ENCODE results near the gene LIMS2.

Gene LIMS2

DNA sequence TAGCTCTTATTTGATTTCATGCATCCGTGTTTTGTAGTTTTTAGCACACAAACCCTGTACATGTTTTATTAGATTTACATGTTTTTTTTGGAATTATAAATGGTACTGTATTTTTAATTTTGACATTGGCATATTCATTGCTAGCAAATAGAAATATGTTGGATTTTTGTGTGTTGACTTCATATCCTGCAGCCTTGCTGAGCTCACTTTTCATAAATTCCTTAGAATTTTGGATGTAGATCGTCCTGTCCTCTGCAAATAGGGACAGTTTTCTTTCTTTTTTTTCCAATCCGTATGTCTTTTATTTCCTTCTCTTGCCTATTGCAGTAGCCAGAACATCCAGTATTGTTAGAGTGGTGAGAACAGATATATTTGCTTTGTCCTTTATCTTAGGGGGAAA, 76.1 kb downstream of the LIMS2 start:
- Histone ChIP-seq H3K14ac (ENCODE audit: low read length) (no peak overlapping the region), H3K4me1 (ENCODE audit: control insufficient read depth in 2 of 2, insufficient read depth in 1 of 2, low read depth in 1 of 2, low read length in 2 of 2) (no peaks in the 10 kb centered on the region), H3K79me1 (ENCODE audit: low read depth, low read length) (no peaks in the 10 kb centered on the region), H2BK5ac (ENCODE audit: low read length) (no peak overlapping the region), H3K23ac (ENCODE audit: low read depth, low read length, poor library complexity) (no peak overlapping the region), H3K4me3 (ENCODE audit: low read length in 2 of 2) (no peak overlapping the region), H3K27me3 (ENCODE audit: control insufficient read depth in 3 of 3, insufficient read depth in 3 of 3, low read depth in 1 of 3, low read length in 3 of 3) (no peaks in the 10 kb centered on the region), H3K36me3 (replicated peaks in 1 of 2; ENCODE audit: control insufficient read depth in 2 of 2, insufficient read depth in 2 of 2, low read length in 2 of 2) (no peaks in the 10 kb centered on the region), H4K8ac (ENCODE audit: low read depth, low read length) (no peak overlapping the region), H2BK12ac (ENCODE audit: low read length) (no peak overlapping the region), H2AFZ (ENCODE audit: low read length) (no peak overlapping the region), H2BK15ac (ENCODE audit: low read length) (no peak overlapping the region), H3K4me2 (ENCODE audit: insufficient read depth, low read length, poor library complexity, severe bottlenecking) (no peak overlapping the region), H3K18ac (ENCODE audit: low read length) (no peak overlapping the region), H4K91ac (ENCODE audit: low read depth, low read length, poor library complexity) (no peak overlapping the region), H3K27ac (replicated peaks; ENCODE audit: low read length) (no peak overlapping the region), H2BK120ac (ENCODE audit: low read depth, low read length) (no peak overlapping the region), H3K9me3 (replicated peaks in 1 of 2; ENCODE audit: control insufficient read depth in 2 of 2, insufficient read depth in 1 of 2, low read depth in 1 of 2, low read length in 2 of 2) (peaks cover 3 to 4% of the 10 kb centered on the region in 2 donors), H2AK5ac (ENCODE audit: low read depth, low read length) (no peak overlapping the region), H3K9ac (ENCODE audit: low read depth, low read length, poor library complexity) (no peak overlapping the region), H3K4ac (ENCODE audit: low read length) (no peak overlapping the region)
- no CpG with 5 or more reads among the region's 3 CpGs for WGBS, 2 donors (ENCODE audit: extremely low coverage in 2 of 2, insufficient read length in 2 of 2, insufficient replicate concordance in 1 of 2)
- DNase-seq (ENCODE audit: low spot score) = no peak

DNA sequence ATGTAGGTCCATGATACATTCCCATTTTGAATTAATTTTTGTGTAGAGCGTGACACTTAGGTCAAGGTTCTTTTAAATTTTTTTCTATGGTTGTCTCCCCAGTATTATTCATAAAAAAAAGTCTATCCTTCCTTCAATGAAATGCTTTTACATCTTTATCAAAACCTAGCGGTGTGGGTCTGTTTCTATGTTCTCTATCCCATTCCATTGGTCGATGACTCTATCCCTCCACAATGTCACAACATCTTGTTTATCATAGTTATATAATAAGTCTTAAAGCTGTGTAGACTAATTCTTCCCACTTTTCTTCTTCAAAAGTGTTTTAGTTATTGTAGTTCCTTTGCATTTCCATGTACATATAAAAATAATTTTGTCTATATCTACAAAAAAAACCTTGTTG, 76.6 kb downstream of the LIMS2 start:
- H3K36me3 ChIP-seq (replicated peaks in 1 of 2; ENCODE audit: control insufficient read depth in 2 of 2, insufficient read depth in 2 of 2, low read length in 2 of 2) = no peaks in the 10 kb centered on the region
- no peak overlapping the region for H2BK5ac ChIP-seq (ENCODE audit: low read length)
- no peak overlapping the region for H2BK12ac ChIP-seq (ENCODE audit: low read length)
- no peaks in the 10 kb centered on the region for H3K4me1 ChIP-seq (ENCODE audit: control insufficient read depth in 2 of 2, insufficient read depth in 1 of 2, low read depth in 1 of 2, low read length in 2 of 2)
- no peak overlapping the region for H4K8ac ChIP-seq (ENCODE audit: low read depth, low read length)
- no peak overlapping the region for H3K4me3 ChIP-seq (ENCODE audit: low read length in 2 of 2)
- no peaks in the 10 kb centered on the region for H3K27me3 ChIP-seq (ENCODE audit: control insufficient read depth in 3 of 3, insufficient read depth in 3 of 3, low read depth in 1 of 3, low read length in 3 of 3)
- no peaks in the 10 kb centered on the region for H3K79me1 ChIP-seq (ENCODE audit: low read depth, low read length)
- peaks cover 3 to 4% of the 10 kb centered on the region in 2 donors for H3K9me3 ChIP-seq (replicated peaks in 1 of 2; ENCODE audit: control insufficient read depth in 2 of 2, insufficient read depth in 1 of 2, low read depth in 1 of 2, low read length in 2 of 2)
- H4K91ac ChIP-seq (ENCODE audit: low read depth, low read length, poor library complexity) = no peak overlapping the region
- H3K4ac ChIP-seq (ENCODE audit: low read length) = no peak overlapping the region
- no peak overlapping the region for H3K27ac ChIP-seq (replicated peaks; ENCODE audit: low read length)
- DNase-seq (ENCODE audit: low spot score) = no peak
- H3K4me2 ChIP-seq (ENCODE audit: insufficient read depth, low read length, poor library complexity, severe bottlenecking) = no peak overlapping the region
- H3K14ac ChIP-seq (ENCODE audit: low read length) = no peak overlapping the region
- H2BK15ac ChIP-seq (ENCODE audit: low read length) = no peak overlapping the region
- no peak overlapping the region for H3K18ac ChIP-seq (ENCODE audit: low read length)
- H2AFZ ChIP-seq (ENCODE audit: low read length) = no peak overlapping the region
- no peak overlapping the region for H2BK120ac ChIP-seq (ENCODE audit: low read depth, low read length)
- H2AK5ac ChIP-seq (ENCODE audit: low read depth, low read length) = no peak overlapping the region
- no CpG with 5 or more reads among the region's 3 CpGs for WGBS, 2 donors (ENCODE audit: extremely low coverage in 2 of 2, insufficient read length in 2 of 2, insufficient replicate concordance in 1 of 2)
- H3K9ac ChIP-seq (ENCODE audit: low read depth, low read length, poor library complexity) = no peak overlapping the region
- no peak overlapping the region for H3K23ac ChIP-seq (ENCODE audit: low read depth, low read length, poor library complexity)

GRCh38 chr2:127597984-127598380, 77.3 kb downstream of the LIMS2 start:
- H3K4me2 ChIP-seq (ENCODE audit: insufficient read depth, low read length, poor library complexity, severe bottlenecking) = no peak overlapping the region
- no peak overlapping the region for H3K18ac ChIP-seq (ENCODE audit: low read length)
- H3K4me1 ChIP-seq (ENCODE audit: control insufficient read depth in 2 of 2, insufficient read depth in 1 of 2, low read depth in 1 of 2, low read length in 2 of 2) = no peaks in the 10 kb centered on the region
- no peak overlapping the region for H3K23ac ChIP-seq (ENCODE audit: low read depth, low read length, poor library complexity)
- no peaks in the 10 kb centered on the region for H3K36me3 ChIP-seq (replicated peaks in 1 of 2; ENCODE audit: control insufficient read depth in 2 of 2, insufficient read depth in 2 of 2, low read length in 2 of 2)
- H2BK15ac ChIP-seq (ENCODE audit: low read length) = no peak overlapping the region
- no peak overlapping the region for H3K27ac ChIP-seq (replicated peaks; ENCODE audit: low read length)
- H3K27me3 ChIP-seq (ENCODE audit: control insufficient read depth in 3 of 3, insufficient read depth in 3 of 3, low read depth in 1 of 3, low read length in 3 of 3) = no peaks in the 10 kb centered on the region
- H3K4ac ChIP-seq (ENCODE audit: low read length) = peak overlapping the region; percentile 84
- H3K14ac ChIP-seq (ENCODE audit: low read length) = no peak overlapping the region
- no peak overlapping the region for H2BK5ac ChIP-seq (ENCODE audit: low read length)
- no peak overlapping the region for H2AFZ ChIP-seq (ENCODE audit: low read length)
- no peak overlapping the region for H4K8ac ChIP-seq (ENCODE audit: low read depth, low read length)
- H4K91ac ChIP-seq (ENCODE audit: low read depth, low read length, poor library complexity) = no peak overlapping the region
- no peaks in the 10 kb centered on the region for H3K79me1 ChIP-seq (ENCODE audit: low read depth, low read length)
- no CpG with 5 or more reads among the region's 4 CpGs for WGBS, 2 donors (ENCODE audit: extremely low coverage in 2 of 2, insufficient read length in 2 of 2, insufficient replicate concordance in 1 of 2)
- DNase-seq (ENCODE audit: low spot score) = no peak
- no peak overlapping the region for H3K4me3 ChIP-seq (ENCODE audit: low read length in 2 of 2)
- H3K9me3 ChIP-seq (replicated peaks in 1 of 2; ENCODE audit: control insufficient read depth in 2 of 2, insufficient read depth in 1 of 2, low read depth in 1 of 2, low read length in 2 of 2) = peaks cover 3 to 4% of the 10 kb centered on the region in 2 donors
- no peak overlapping the region for H2BK120ac ChIP-seq (ENCODE audit: low read depth, low read length)
- no peak overlapping the region for H3K9ac ChIP-seq (ENCODE audit: low read depth, low read length, poor library complexity)
- no peak overlapping the region for H2AK5ac ChIP-seq (ENCODE audit: low read depth, low read length)
- H2BK12ac ChIP-seq (ENCODE audit: low read length) = no peak overlapping the region

- no CpG with 5 or more reads among the region's 17 CpGs for WGBS, 2 donors (ENCODE audit: extremely low coverage in 2 of 2, insufficient read length in 2 of 2, insufficient replicate concordance in 1 of 2)
These were observed 78.0 kb downstream of the LIMS2 start for GRCh38 chr2:127597046-127597983.

More at GRCh38 chr2:127597046-127597983, 78.0 kb downstream of the LIMS2 start:
- no peaks in the 10 kb centered on the region for H3K36me3 ChIP-seq (replicated peaks in 1 of 2; ENCODE audit: control insufficient read depth in 2 of 2, insufficient read depth in 2 of 2, low read length in 2 of 2)
- H3K4me3 ChIP-seq (ENCODE audit: low read length in 2 of 2) = no peak overlapping the region
- no peak overlapping the region for H4K8ac ChIP-seq (ENCODE audit: low read depth, low read length)
- H3K79me1 ChIP-seq (ENCODE audit: low read depth, low read length) = no peaks in the 10 kb centered on the region
- no peak overlapping the region for H4K91ac ChIP-seq (ENCODE audit: low read depth, low read length, poor library complexity)
- H2AK5ac ChIP-seq (ENCODE audit: low read depth, low read length) = no peak overlapping the region
- peak overlapping the region; percentile 14 for H3K14ac ChIP-seq (ENCODE audit: low read length)
- H3K4ac ChIP-seq (ENCODE audit: low read length) = no peak overlapping the region
- DNase-seq (ENCODE audit: low spot score) = no peak
- no peak overlapping the region for H2BK5ac ChIP-seq (ENCODE audit: low read length)
- no peak overlapping the region for H2BK12ac ChIP-seq (ENCODE audit: low read length)
- no peak overlapping the region for H3K27ac ChIP-seq (replicated peaks; ENCODE audit: low read length)
- no peaks in the 10 kb centered on the region for H3K27me3 ChIP-seq (ENCODE audit: control insufficient read depth in 3 of 3, insufficient read depth in 3 of 3, low read depth in 1 of 3, low read length in 3 of 3)
- no peak overlapping the region for H3K4me2 ChIP-seq (ENCODE audit: insufficient read depth, low read length, poor library complexity, severe bottlenecking)
- no peak overlapping the region for H2AFZ ChIP-seq (ENCODE audit: low read length)
- peaks cover 2 to 3% of the 10 kb centered on the region in 2 donors for H3K9me3 ChIP-seq (replicated peaks in 1 of 2; ENCODE audit: control insufficient read depth in 2 of 2, insufficient read depth in 1 of 2, low read depth in 1 of 2, low read length in 2 of 2)
- H3K18ac ChIP-seq (ENCODE audit: low read length) = no peak overlapping the region
- no peak overlapping the region for H2BK15ac ChIP-seq (ENCODE audit: low read length)
- H3K23ac ChIP-seq (ENCODE audit: low read depth, low read length, poor library complexity) = no peak overlapping the region
- H3K4me1 ChIP-seq (ENCODE audit: control insufficient read depth in 2 of 2, insufficient read depth in 1 of 2, low read depth in 1 of 2, low read length in 2 of 2) = no peaks in the 10 kb centered on the region
- H3K9ac ChIP-seq (ENCODE audit: low read depth, low read length, poor library complexity) = no peak overlapping the region
- no peak overlapping the region for H2BK120ac ChIP-seq (ENCODE audit: low read depth, low read length)

All from neuronal stem cell (in vitro differentiated cells).